GM12878 (cell line): Measurements from ENCODE around the gene PGRMC1. TPM values are rescaled to one million over a fixed set of nuclear protein-coding genes. Genes with fewer than 3 reads are reported as not detected.

Experiments
- ATAC-seq: fragments of 200-7000 bp; cut with Tn5 transposase; 3 replicates; pipeline ENCODE4 v1.9.1; 2020; ENCODE audit warnings: mild to moderate bottlenecking, moderate library complexity
- BruUV-seq: library from RNA; stranded (reverse); fragments of 400-500 nt; replicated peaks from 2 replicates; lab custom pipeline; 2021; lab: Mats Ljungman, UMichigan
- CTCF ChIA-PET: fragments of 300-600 bp; sonication (Branson Sonifier 250); formaldehyde crosslinking; extraction: SDS; loops from one replicate; lab custom pipeline; 2021; ENCODE audit warnings: inconsistent platforms; lab: Yijun Ruan, JAX
- POLR2A ChIA-PET: fragments of 350-600 bp; formaldehyde crosslinking; extraction: SDS; loops from one replicate; lab custom pipeline; 2021; ENCODE audit warnings: inconsistent platforms; lab: Charles Lee
- RAD21 ChIA-PET: fragments of 300-600 bp; sonication (Branson Sonifier 250); formaldehyde crosslinking; loops from one replicate; lab custom pipeline; 2023; ENCODE audit warnings: antibody characterized with exemption; ENCODE audit not compliant: unreplicated experiment; lab: Charles Lee
- SMC1A ChIA-PET: fragments of 300-600 bp; sonication (Branson Sonifier 250); formaldehyde crosslinking; loops from one replicate; lab custom pipeline; 2023; ENCODE audit not compliant: unreplicated experiment, uncharacterized antibody; lab: Charles Lee
- DNase-seq: peaks from one replicate; pipeline ENCODE4 v3.0.0-alpha.2; 2011; ENCODE audit warnings: low read depth, low spot score
- FAIRE-seq: peaks from 3 replicates; lab custom pipeline; 2011; peaks lifted over from hg19 to GRCh38; lab: Jason Lieb, UNC
- H2AFZ ChIP-seq: 2 replicates; pipeline ENCODE4 v1.6.0; 2011; ENCODE audit warnings: low read depth, low read length, control low read depth; ENCODE audit not compliant: control insufficient read depth
- H3K27ac ChIP-seq: 2 replicates; pipeline ENCODE4 v1.5.1; 2011; ENCODE audit warnings: control low read depth; ENCODE audit not compliant: control insufficient read depth, insufficient read depth
- H3K27me3 ChIP-seq, 2 experiments: replicated peaks in 1 of 2; 2 replicates each; pipeline versions ENCODE4 v1.6.0 to v1.6.1; 2011; ENCODE audit warnings: low read length in 1 of 2; ENCODE audit not compliant: control insufficient read depth in 2 of 2, insufficient read depth in 2 of 2
- H3K36me3 ChIP-seq, 2 experiments: 2 replicates each; pipeline ENCODE4 v1.5.1; 2011; ENCODE audit warnings: low read length in 1 of 2; ENCODE audit not compliant: control insufficient read depth in 2 of 2, insufficient read depth in 2 of 2
- H3K4me1 ChIP-seq: 2 replicates; pipeline ENCODE4 v1.6.1; 2011; ENCODE audit warnings: mild to moderate bottlenecking, low read length, moderate library complexity, mixed read lengths; ENCODE audit not compliant: control insufficient read depth, insufficient read depth
- H3K4me2 ChIP-seq: 2 replicates; pipeline ENCODE4 v1.6.0; 2011; ENCODE audit warnings: control low read depth; ENCODE audit not compliant: control insufficient read depth, insufficient read depth
- H3K4me3 ChIP-seq: fragments of 200-600 bp; sonication (generic); 2 replicates; pipeline ENCODE4 v1.5.1; 2016
- H3K79me2 ChIP-seq: 2 replicates; pipeline ENCODE4 v1.6.0; 2011; ENCODE audit warnings: low read length; ENCODE audit not compliant: control insufficient read depth, insufficient read depth
- H3K9ac ChIP-seq: 2 replicates; pipeline ENCODE4 v1.8.0; 2011; ENCODE audit warnings: low read length, control low read depth, mixed read lengths; ENCODE audit not compliant: control insufficient read depth, insufficient read depth
- H3K9me3 ChIP-seq: replicated peaks from 3 replicates; pipeline ENCODE4 v1.5.1; 2011; ENCODE audit warnings: mild to moderate bottlenecking, low read length; ENCODE audit not compliant: control insufficient read depth, insufficient read depth
- H4K20me1 ChIP-seq: 2 replicates; pipeline ENCODE4 v1.6.0; 2011; ENCODE audit not compliant: control insufficient read depth, insufficient read depth
- BRCA1 ChIP-seq: IDR thresholded peaks from 2 replicates; pipeline ENCODE4 v1.6.1; 2011; ENCODE audit warnings: low read depth, low read length, improper control_type of control experiment
- E2F8 ChIP-seq: fragments of 450-650 bp; IDR thresholded peaks from 2 replicates; pipeline ENCODE4 v1.6.1; 2018; ENCODE audit warnings: mild to moderate bottlenecking, low read depth, moderate library complexity; ENCODE audit not compliant: partially characterized antibody
- GATAD2B ChIP-seq: fragments of 450-650 bp; conservative IDR thresholded peaks from 2 replicates; pipeline ENCODE4 v1.6.1; 2017; ENCODE audit warnings: low read depth, mild to moderate bottlenecking, moderate library complexity
- HDAC6 ChIP-seq: fragments of 200-600 bp; sonication (generic); IDR thresholded peaks from one replicate; pipeline ENCODE4 v1.8.0; 2017; ENCODE audit warnings: antibody characterized with exemption; ENCODE audit not compliant: unreplicated experiment
- HDGF ChIP-seq: fragments of 450-650 bp; IDR thresholded peaks from 2 replicates; pipeline ENCODE4 v1.6.1; 2016; ENCODE audit warnings: antibody characterized with exemption
- MEF2A ChIP-seq: IDR thresholded peaks from 2 replicates; pipeline ENCODE4 v1.6.1; 2011; ENCODE audit warnings: low read depth, mild to moderate bottlenecking, low read length, moderate library complexity; ENCODE audit not compliant: insufficient read depth
- NRF1 ChIP-seq: conservative IDR thresholded peaks from 2 replicates; pipeline ENCODE4 v1.6.1; 2011; ENCODE audit warnings: mild to moderate bottlenecking, low read depth, low read length, improper control_type of control experiment
- PKNOX1 ChIP-seq: fragments of 450-650 bp; IDR thresholded peaks from 2 replicates; pipeline ENCODE4 v1.6.1; 2016; ENCODE audit warnings: mild to moderate bottlenecking
- POLR2AphosphoS2 ChIP-seq: IDR thresholded peaks from 2 replicates; pipeline ENCODE4 v1.6.1; 2011; ENCODE audit warnings: low read depth, mild to moderate bottlenecking, low read length, improper control_type of control experiment, moderate library complexity
- RAD51 ChIP-seq: fragments of 450-650 bp; IDR thresholded peaks from 2 replicates; pipeline ENCODE4 v1.6.1; 2016; ENCODE audit warnings: moderate library complexity, mild to moderate bottlenecking, inconsistent platforms
- RELA ChIP-seq: fragments of 450-650 bp; IDR thresholded peaks from 2 replicates; pipeline ENCODE4 v1.8.0; 2014; ENCODE audit warnings: borderline replicate concordance; ENCODE audit not compliant: partially characterized antibody
- SMC3 ChIP-seq: IDR thresholded peaks from 2 replicates; pipeline ENCODE4 v1.6.1; 2011; ENCODE audit warnings: low read length, improper control_type of control experiment, borderline replicate concordance
- TARDBP ChIP-seq: IDR thresholded peaks from 2 replicates; pipeline ENCODE4 v1.6.1; 2016; ENCODE audit warnings: borderline replicate concordance
- ZBTB33 ChIP-seq: fragments of 450-650 bp; IDR thresholded peaks from 2 replicates; pipeline ENCODE4 v1.6.1; 2017; ENCODE audit warnings: mild to moderate bottlenecking
- ZBTB4 ChIP-seq: fragments of 450-650 bp; formaldehyde crosslinking; IDR thresholded peaks from 2 replicates; pipeline ENCODE4 v1.4.0; 2022; ENCODE audit warnings: mild to moderate bottlenecking, moderate library complexity
- WGBS: methylation state at CpG from one replicate; pipeline ENCODE4 v1.1.6; 2016; ENCODE audit warnings: low lambda C conversion rate; ENCODE audit not compliant: insufficient replicate concordance, insufficient coverage; ENCODE audit errors: missing lambda C conversion rate; 5-methylcytosine and 5-hydroxymethylcytosine counted together
- in situ Hi-C: fragments of 300-500 bp; cut with MboI; formaldehyde crosslinking; loops from 9 replicates; pipeline ENCODE4 v1.14.3; 2018; ENCODE audit warnings: mixed read lengths
- intact Hi-C: fragments of 100-400 bp; cut with micrococcal nuclease; formaldehyde crosslinking; loops from one replicate; pipeline ENCODE4 v1.14.2; 2022; ENCODE audit not compliant: unreplicated experiment
- polyA plus RNA-seq, 11 experiments: library from polyadenylated mRNA; depleted of rRNA in 4 of 11; unstranded in 6 of 11; stranded (reverse) in 5 of 11; fragments of >200 nt; fragmentation: Nextera tagmentation in 4 of 11; fragmentation: Illumina TruSeq in 1 of 11; extraction: Ambion mirVana in 4 of 11; extraction: Trizol in 1 of 11; gene quantifications; 1 replicate in 1 of 11; 2 replicates in 10 of 11; pipeline versions ENCODE4 v1.2.1 to v1.2.3, GENCODE V29; 2011 to 2016; ENCODE audit warnings: inconsistent platforms in 2 of 11, missing spikeins in 2 of 11, low read depth in 1 of 11
- total RNA-seq, 4 experiments: library from RNA; depleted of rRNA in 3 of 4; stranded (reverse); fragments of >200 nt in 3 of 4; fragmentation: Illumina TruSeq in 1 of 4; extraction: Trizol in 1 of 4; gene quantifications; 2 replicates each; pipeline versions ENCODE4 v1.2.1 to v1.2.3, GENCODE V29; 2013 to 2021

The PGRMC1 gene
- total and polyA plus RNA-seq, 10 of the 15 experiments (the other 5 are each of a cell fraction or from before 2014, with no cell fraction given), result 13.6 to 60.9 (median 43.3) TPM

GRCh38 chrX:119288890-119289393 is 52.9 kb downstream of the PGRMC1 start:
- no TSS peak for BruUV-seq
- no peak overlapping the region for H3K27ac ChIP-seq
- no peaks in the 10 kb centered on the region for H3K4me1 ChIP-seq
- intact Hi-C loops (no loop called here), in situ Hi-C loops (no loop called here)
- ChIA-PET CTCF (interaction anchor here (1.0 kb wide), 1 partner anchor 21 kb away, joined by 3 read pairs; no protein-coding TSS in a partner anchor), POLR2A (no interaction called here), SMC1A (interaction anchor here (1.8 kb wide), 1 partner anchor 223 kb away, joined by 3 read pairs; no protein-coding TSS in a partner anchor), RAD21 (no interaction called here)
- no peak overlapping the region for H2AFZ ChIP-seq
- no peaks in the 10 kb centered on the region for H3K9me3 ChIP-seq
- peaks cover 0 to 3% of the 10 kb centered on the region in 2 experiments; a peak in 1 of 4 replicates for H3K27me3 ChIP-seq
- no peak for DNase-seq
- no peaks in the 10 kb centered on the region for H3K36me3 ChIP-seq
- no peak overlapping the region for H3K9ac ChIP-seq
- H3K4me2 ChIP-seq, result no peak overlapping the region
- no peaks in the 10 kb centered on the region for H4K20me1 ChIP-seq
- FAIRE-seq, result no peak
- no peak overlapping the region for H3K4me3 ChIP-seq
- 34% methylated on average over 4 of the region's 4 CpGs for WGBS
- no peaks in the 10 kb centered on the region for H3K79me2 ChIP-seq
- ATAC-seq, result no peak
- TF ChIP-seq TARDBP, result no peak
- TF ChIP-seq NRF1, result no peak
- no peak for TF ChIP-seq RAD51
- no peak for TF ChIP-seq MEF2A
- no peak for TF ChIP-seq ZBTB4 (CRISPR knock-in tag)
- no peak for TF ChIP-seq GATAD2B
- no peak for TF ChIP-seq BRCA1
- no peak for TF ChIP-seq PKNOX1
- no peak for TF ChIP-seq RELA
- TF ChIP-seq E2F8, result no peak
- TF ChIP-seq ZBTB33, result no peak
- no peak for TF ChIP-seq HDAC6
- TF ChIP-seq SMC3, result no peak
- TF ChIP-seq HDGF, result no peak
- no peak for TF ChIP-seq POLR2AphosphoS2
